Esophagus squamous epithelium (tissue), 5 donors: Measurements from ENCODE around the gene LRP1B. TPM values are rescaled to one million over a fixed set of nuclear protein-coding genes. Genes with fewer than 3 reads are reported as not detected.

Experiments
- DNase-seq: peaks from one replicate; lab custom pipeline; 2025; lab: John Stamatoyannopoulos, UW
- H3K27ac ChIP-seq, 4 donors: fragments of 200-600 bp; sonication (generic); one replicate each; pipeline ENCODE4 v1.5.1; 2016 to 2019; ENCODE audit warnings: mild to moderate bottlenecking in 1 of 4
- H3K27me3 ChIP-seq, 4 donors: fragments of 200-600 bp; sonication (generic); 1 replicate in 3 of 4; 2 replicates in 1 of 4; pipeline versions ENCODE4 v1.5.1 to v1.6.0; 2017 to 2021; ENCODE audit warnings: antibody characterized with exemption in 1 of 4
- H3K36me3 ChIP-seq, 3 donors: fragments of 200-600 bp; sonication (generic); one replicate each; pipeline ENCODE4 v1.5.1; 2016 to 2019
- H3K4me1 ChIP-seq, 3 donors: fragments of 200-600 bp; sonication (generic); one replicate each; pipeline ENCODE4 v1.5.1; 2017 to 2019
- H3K4me3 ChIP-seq, 4 donors: fragments of 200-600 bp; sonication (generic); 1 replicate in 3 of 4; 2 replicates in 1 of 4; pipeline ENCODE4 v1.5.1; 2016 to 2019; ENCODE audit warnings: mild to moderate bottlenecking in 2 of 4, moderate library complexity in 1 of 4
- H3K9me3 ChIP-seq, 3 donors: fragments of 200-600 bp; sonication (generic); one replicate each; pipeline ENCODE4 v1.5.1; 2016 to 2019
- CTCF ChIP-seq, 6 experiments: fragments of 450-650 bp in 4 of 6; fragments of 200-600 bp in 2 of 6; sonication (generic) in 2 of 6; IDR thresholded peaks; one replicate each; pipeline ENCODE4 v1.5.1; 2016 to 2019; ENCODE audit warnings: antibody characterized with exemption in 6 of 6, mild to moderate bottlenecking in 4 of 6, moderate library complexity in 4 of 6
- POLR2A ChIP-seq, 4 donors: fragments of 450-650 bp; IDR thresholded peaks; one replicate each; pipeline ENCODE4 v1.6.1; 2017; ENCODE audit warnings: antibody characterized with exemption in 4 of 4, mild to moderate bottlenecking in 4 of 4, moderate library complexity in 3 of 4
- WGBS, 2 donors: methylation state at CpG; one replicate each; pipeline ENCODE4 v1.1.5; 2018; 5-methylcytosine and 5-hydroxymethylcytosine counted together
- intact Hi-C: fragments of 100-400 bp; cut with DNase I; formaldehyde crosslinking; loops from one replicate; pipeline ENCODE4 v1.15.0; 2022
- total RNA-seq, 4 donors: library from RNA; depleted of rRNA; stranded (reverse); fragments of >200 nt; gene quantifications; one replicate each; pipeline ENCODE4 v1.1.0, GENCODE V29; 2016
- donor health status: DM: yes; HTN: yes; CAD: no.

LRP1B gene
- total RNA-seq, 4 donors from 2014 or later = 0.04 to 1.1 (median 0.23) TPM

DNA sequence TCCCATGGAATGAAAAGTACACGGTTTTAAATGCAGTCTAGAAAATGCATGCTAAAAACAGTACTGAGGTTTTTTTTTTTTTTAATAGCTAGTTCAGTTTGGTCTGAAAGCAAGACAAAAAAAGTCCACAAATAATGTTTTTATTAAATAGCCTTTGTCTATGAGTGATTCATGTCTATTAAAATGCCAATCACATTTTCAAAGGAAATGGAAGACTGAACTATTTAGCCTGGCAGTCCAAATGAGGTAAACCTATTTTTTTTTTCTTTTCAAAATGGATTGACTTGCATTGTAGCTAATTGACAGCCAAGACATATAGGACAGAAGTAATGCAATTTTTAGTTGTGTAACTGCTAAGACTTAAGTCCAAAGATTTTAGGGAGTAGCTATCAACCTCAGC lies 90.3 kb downstream of the LRP1B start:
- H3K27me3 ChIP-seq = no peaks in the 10 kb centered on the region
- no peak for TF ChIP-seq CTCF (IDR thresholded peaks at IDR 0.05)
- TF ChIP-seq POLR2A (IDR thresholded peaks at IDR 0.05) = no peak
- no peaks in the 10 kb centered on the region for H3K36me3 ChIP-seq
- no peak overlapping the region for H3K27ac ChIP-seq
- 43 to 50% methylated on average over 1 of the region's 1 CpG for WGBS, 2 donors
- intact Hi-C loops = no loop called here
- H3K4me1 ChIP-seq = no peaks in the 10 kb centered on the region
- no peak for DNase-seq
- no peak overlapping the region for H3K4me3 ChIP-seq
- no peaks in the 10 kb centered on the region for H3K9me3 ChIP-seq

GRCh38 chr2:142038826-142039225 lies 92.0 kb downstream of the LRP1B start:
- WGBS, 2 donors = 76 to 92% methylated on average over 1 of the region's 1 CpG
- DNase-seq = no peak

DNA sequence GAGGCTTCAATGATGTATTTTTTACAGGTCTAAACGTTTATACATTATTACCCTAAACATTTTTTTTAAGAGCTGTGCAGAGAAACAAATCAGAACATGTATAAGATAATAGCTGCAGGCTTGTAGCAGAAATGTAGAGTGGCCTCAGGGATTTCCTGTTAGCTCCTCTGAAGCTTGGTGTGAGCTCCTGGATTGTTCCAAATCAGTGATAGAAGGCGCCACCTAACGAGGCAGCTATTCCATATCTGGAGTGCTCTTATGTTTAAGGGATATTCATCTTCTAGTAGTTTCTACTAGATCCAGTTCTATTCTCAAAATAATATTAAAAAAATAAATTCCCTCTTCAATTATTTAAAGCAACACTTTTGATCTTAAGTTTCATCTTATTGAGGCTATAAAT lies 93.1 kb downstream of the LRP1B start:
- H3K4me3 ChIP-seq = no peak overlapping the region
- no peaks in the 10 kb centered on the region for H3K27me3 ChIP-seq
- no peaks in the 10 kb centered on the region for H3K4me1 ChIP-seq
- WGBS, 2 donors = 11 to 15% methylated on average over 3 of the region's 3 CpGs
- intact Hi-C loops = no loop called here
- no peaks in the 10 kb centered on the region for H3K36me3 ChIP-seq
- no peaks in the 10 kb centered on the region for H3K9me3 ChIP-seq
- TF ChIP-seq CTCF (IDR thresholded peaks at IDR 0.05) = no peak
- no peak for TF ChIP-seq POLR2A (IDR thresholded peaks at IDR 0.05)
- DNase-seq = no peak
- H3K27ac ChIP-seq = no peak overlapping the region

More at GRCh38 chr2:142038826-142039225, 92.0 kb downstream of the LRP1B start:
- H3K4me1 ChIP-seq = no peaks in the 10 kb centered on the region
- no peaks in the 10 kb centered on the region for H3K27me3 ChIP-seq
- TF ChIP-seq CTCF (IDR thresholded peaks at IDR 0.05) (no peak), POLR2A (IDR thresholded peaks at IDR 0.05) (no peak)
- no peak overlapping the region for H3K27ac ChIP-seq
- H3K9me3 ChIP-seq = no peaks in the 10 kb centered on the region
- H3K4me3 ChIP-seq = no peak overlapping the region
- intact Hi-C loops = no loop called here
- H3K36me3 ChIP-seq = no peaks in the 10 kb centered on the region

DNA sequence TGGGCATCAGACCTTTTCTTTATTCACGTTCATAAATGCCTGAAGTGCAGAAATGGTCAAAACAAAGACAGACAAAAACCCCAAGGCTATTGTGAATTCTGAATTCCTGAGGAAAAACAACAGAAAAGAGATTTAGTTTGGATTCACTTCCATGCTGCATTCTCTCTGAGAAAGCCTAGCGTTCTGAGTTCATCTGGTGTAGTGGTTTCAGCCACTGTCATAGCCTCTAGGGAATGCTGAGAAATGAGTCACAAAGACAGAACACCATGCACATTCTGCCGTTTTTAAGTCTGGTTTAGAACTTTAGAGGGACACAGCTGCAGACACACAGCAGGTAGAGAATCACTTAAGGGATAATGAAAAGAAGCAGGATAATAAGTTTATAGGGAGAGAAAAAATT lies 93.8 kb downstream of the LRP1B start:
- Histone ChIP-seq H3K36me3 (no peaks in the 10 kb centered on the region), H3K9me3 (no peaks in the 10 kb centered on the region), H3K27me3 (no peaks in the 10 kb centered on the region), H3K4me1 (no peaks in the 10 kb centered on the region), H3K27ac (no peak overlapping the region), H3K4me3 (no peak overlapping the region)
- WGBS, 2 donors = 38% methylated on average over 3 of the region's 3 CpGs
- intact Hi-C loops = no loop called here
- no peak for DNase-seq
- TF ChIP-seq CTCF (IDR thresholded peaks at IDR 0.05) (no peak), POLR2A (IDR thresholded peaks at IDR 0.05) (no peak)

DNA sequence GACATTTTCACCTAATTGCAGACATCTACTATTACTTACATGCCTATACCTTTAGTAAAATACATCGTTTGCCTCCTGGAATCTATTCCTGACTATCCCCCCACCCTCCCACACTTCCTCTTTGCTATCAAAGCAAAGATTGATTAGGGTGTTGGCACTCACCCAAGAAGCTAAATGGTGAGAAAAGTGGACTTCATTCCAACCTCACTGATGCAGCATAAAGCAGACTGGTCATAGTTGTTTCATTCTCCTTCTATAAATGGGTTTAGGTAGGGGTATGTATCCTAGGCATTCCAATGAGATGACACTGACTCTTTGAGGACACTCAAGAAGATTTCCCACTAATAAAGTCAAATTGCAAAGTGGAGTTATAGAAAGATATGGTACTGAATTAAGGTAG lies 97.4 kb downstream of the LRP1B start:
- intact Hi-C loops = no loop called here
- Histone ChIP-seq H3K9me3 (no peaks in the 10 kb centered on the region), H3K4me3 (no peak overlapping the region), H3K36me3 (no peaks in the 10 kb centered on the region), H3K27ac (no peak overlapping the region), H3K27me3 (no peaks in the 10 kb centered on the region), H3K4me1 (no peaks in the 10 kb centered on the region)
- 20 to 39% methylated on average over 1 of the region's 1 CpG for WGBS, 2 donors
- TF ChIP-seq CTCF (IDR thresholded peaks at IDR 0.05) (no peak), POLR2A (IDR thresholded peaks at IDR 0.05) (no peak)
- no peak for DNase-seq
